Mucosa of stomach (tissue), 1 donor: Measurements from ENCODE around the gene SBF1.

ENCODE experiments used
- H3K27me3 ChIP-seq: one replicate; pipeline ENCODE4 v1.7.0; 2013; ENCODE audit warnings: mild to moderate bottlenecking, low read length; ENCODE audit not compliant: control insufficient read depth, insufficient read depth
- H3K36me3 ChIP-seq: one replicate; pipeline ENCODE4 v1.7.0; 2013; ENCODE audit warnings: low read length; ENCODE audit not compliant: control insufficient read depth, insufficient read depth
- H3K4me1 ChIP-seq: one replicate; pipeline ENCODE4 v1.7.0; 2013; ENCODE audit warnings: mild to moderate bottlenecking, low read length; ENCODE audit not compliant: control insufficient read depth, insufficient read depth
- H3K4me3 ChIP-seq: one replicate; pipeline ENCODE4 v1.7.0; 2013; ENCODE audit warnings: low read length
- H3K9ac ChIP-seq: one replicate; pipeline ENCODE4 v1.7.0; 2013; ENCODE audit warnings: mild to moderate bottlenecking, low read length, moderate library complexity
- H3K9me3 ChIP-seq: one replicate; pipeline ENCODE4 v1.7.0; 2013; ENCODE audit warnings: mild to moderate bottlenecking, low read length, moderate library complexity; ENCODE audit not compliant: control insufficient read depth
- donor health status: Pancreatic carcinoma.

The SBF1 gene

DNA sequence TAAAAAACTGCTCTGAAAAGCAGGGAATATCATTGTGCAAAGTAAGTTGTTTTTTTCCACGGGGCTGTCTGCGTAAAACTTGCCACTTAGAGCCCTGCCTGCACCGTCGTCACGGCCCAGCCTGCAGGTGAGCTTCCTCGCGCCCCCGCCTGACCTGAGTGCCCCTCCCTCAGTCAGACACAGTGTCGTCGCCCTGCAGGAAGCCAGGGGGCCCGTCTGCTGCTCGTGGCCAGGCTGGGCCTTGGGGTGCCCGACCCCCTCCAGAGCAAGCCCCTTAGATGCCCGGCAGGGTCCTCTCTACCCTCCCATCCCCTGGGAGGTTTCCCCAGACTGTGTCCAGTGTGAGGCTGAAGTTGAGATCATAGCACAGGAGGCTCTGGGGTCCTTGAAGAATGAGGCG is 31.6 kb downstream of the SBF1 start:
- H3K4me1 ChIP-seq = peaks cover 31% of the 10 kb centered on the region
- H3K9me3 ChIP-seq = no peaks in the 10 kb centered on the region
- no peak overlapping the region for H3K4me3 ChIP-seq
- H3K36me3 ChIP-seq = peaks cover 7% of the 10 kb centered on the region
- H3K9ac ChIP-seq = no peak overlapping the region
- H3K27me3 ChIP-seq = no peaks in the 10 kb centered on the region

- peaks cover 16% of the 10 kb centered on the region for H3K4me1 ChIP-seq
- no peaks in the 10 kb centered on the region for H3K9me3 ChIP-seq
- no peak overlapping the region for H3K9ac ChIP-seq
- no peak overlapping the region for H3K4me3 ChIP-seq
- peaks cover 10% of the 10 kb centered on the region for H3K36me3 ChIP-seq
- no peaks in the 10 kb centered on the region for H3K27me3 ChIP-seq
Observed at GRCh38 chr22:50441428-50441993, 33.3 kb downstream of the SBF1 start.

- Histone ChIP-seq H3K27me3 (no peaks in the 10 kb centered on the region), H3K9ac (no peak overlapping the region), H3K4me3 (no peak overlapping the region), H3K36me3 (peaks cover 10% of the 10 kb centered on the region), H3K4me1 (peaks cover 12% of the 10 kb centered on the region), H3K9me3 (no peaks in the 10 kb centered on the region)
Observed at GRCh38 chr22:50440544-50441249, 34.1 kb downstream of the SBF1 start.

GRCh38 chr22:50439871-50440331 is 34.9 kb downstream of the SBF1 start:
- Histone ChIP-seq H3K27me3 (no peaks in the 10 kb centered on the region), H3K9me3 (no peaks in the 10 kb centered on the region), H3K4me3 (no peak overlapping the region), H3K4me1 (peaks cover 4% of the 10 kb centered on the region), H3K36me3 (peaks cover 10% of the 10 kb centered on the region), H3K9ac (no peak overlapping the region)

DNA sequence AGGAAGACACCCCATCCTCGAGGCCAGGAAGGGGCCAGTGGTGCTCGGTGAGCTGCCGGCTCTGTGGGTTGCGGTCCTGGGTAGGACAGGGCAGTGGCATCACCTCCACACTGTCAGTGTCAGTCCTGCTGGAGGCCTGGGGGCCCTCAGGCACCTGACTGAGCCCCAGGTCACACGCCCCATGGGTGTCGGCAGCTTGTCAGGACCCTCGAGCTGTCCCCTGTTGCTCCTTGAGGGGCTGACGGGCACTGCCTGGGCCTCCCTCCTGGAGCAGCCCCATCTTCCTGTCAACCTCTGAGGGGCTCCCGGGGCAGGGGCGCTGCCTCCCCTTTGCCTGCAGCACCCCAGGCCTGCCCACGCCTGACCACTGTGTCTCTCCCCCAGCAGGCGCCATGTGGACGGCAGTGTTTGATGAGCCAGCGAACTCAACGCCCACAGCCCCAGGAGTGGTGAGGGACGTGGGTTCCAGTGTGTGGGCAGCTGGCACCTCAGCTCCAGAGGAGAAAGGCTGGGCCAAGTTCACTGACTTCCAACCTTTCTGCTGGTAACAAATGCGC is 35.4 kb downstream of the SBF1 start:
- Histone ChIP-seq H3K9ac (no peak overlapping the region), H3K36me3 (peaks cover 10% of the 10 kb centered on the region), H3K9me3 (no peaks in the 10 kb centered on the region), H3K4me3 (no peak overlapping the region), H3K4me1 (no peaks in the 10 kb centered on the region), H3K27me3 (no peaks in the 10 kb centered on the region)

- Histone ChIP-seq H3K36me3 (peaks cover 10% of the 10 kb centered on the region), H3K4me1 (no peaks in the 10 kb centered on the region), H3K9ac (no peak overlapping the region), H3K4me3 (no peak overlapping the region), H3K27me3 (no peaks in the 10 kb centered on the region), H3K9me3 (no peaks in the 10 kb centered on the region)
Observed at GRCh38 chr22:50438305-50439275, 36.2 kb downstream of the SBF1 start.

DNA sequence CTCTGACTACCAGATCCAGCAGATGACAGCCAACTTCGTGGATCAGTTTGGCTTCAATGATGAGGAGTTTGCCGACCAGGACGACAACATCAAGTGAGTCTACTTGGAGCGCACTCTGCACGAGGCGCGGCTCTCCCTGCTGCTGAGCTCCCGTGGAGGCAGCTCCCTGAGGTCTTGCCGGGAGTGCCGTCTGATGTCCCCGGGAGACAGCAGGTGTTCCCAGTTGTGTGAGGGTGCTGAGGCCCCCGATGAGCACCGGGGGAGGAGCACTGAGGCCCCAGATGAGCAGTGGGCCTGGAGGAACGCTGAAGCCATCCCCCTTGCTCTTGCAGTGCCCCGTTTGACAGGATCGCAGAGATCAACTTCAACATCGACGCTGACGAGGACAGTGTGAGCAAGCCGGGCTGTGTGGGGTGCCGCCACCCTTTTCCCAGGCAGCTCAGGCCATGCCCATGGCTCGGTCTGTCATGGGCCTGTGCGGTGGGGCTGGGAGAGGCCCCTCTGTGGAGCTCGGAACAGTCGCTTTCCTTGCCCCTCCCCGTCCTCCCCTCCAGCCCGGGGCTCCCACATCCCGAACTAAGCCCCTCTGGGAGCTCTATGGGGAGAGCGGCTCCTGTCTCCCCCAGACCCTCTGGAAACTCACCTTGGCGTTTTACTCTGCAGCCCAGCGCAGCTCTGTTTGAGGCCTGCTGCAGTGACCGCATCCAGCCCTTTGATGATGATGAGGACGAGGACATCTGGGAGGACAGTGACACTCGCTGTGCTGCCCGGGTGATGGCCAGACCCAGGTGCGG is 37.1 kb downstream of the SBF1 start:
- Histone ChIP-seq H3K36me3 (peaks cover 10% of the 10 kb centered on the region), H3K9me3 (no peaks in the 10 kb centered on the region), H3K27me3 (no peaks in the 10 kb centered on the region), H3K9ac (no peak overlapping the region), H3K4me1 (no peaks in the 10 kb centered on the region), H3K4me3 (no peak overlapping the region)

DNA sequence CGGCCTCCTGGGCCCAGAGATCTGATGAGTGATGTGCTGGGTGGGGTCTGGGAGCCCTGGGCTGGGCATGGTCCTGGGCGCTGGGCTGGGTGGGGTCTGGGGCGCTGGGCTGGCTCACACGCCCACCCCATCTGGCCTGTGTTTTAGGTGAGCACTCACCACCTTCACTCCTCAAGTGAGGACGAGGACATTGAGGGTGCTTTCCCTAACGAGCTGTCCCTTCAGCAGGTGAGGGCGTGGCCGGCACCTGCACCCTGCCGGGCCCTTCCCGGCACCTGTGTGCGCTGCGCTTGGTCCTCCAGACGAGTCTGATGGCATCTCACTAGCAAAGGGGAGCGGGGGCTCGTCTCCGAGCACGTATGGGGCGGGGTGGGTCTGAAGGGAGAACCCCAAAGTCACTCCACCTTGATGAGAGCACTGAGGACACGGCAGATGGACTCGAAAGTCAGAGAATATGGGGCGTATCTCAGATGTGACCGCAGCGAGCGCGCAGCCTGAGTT is 37.9 kb downstream of the SBF1 start:
- Histone ChIP-seq H3K36me3 (peaks cover 11% of the 10 kb centered on the region), H3K27me3 (no peaks in the 10 kb centered on the region), H3K9ac (no peak overlapping the region)

DNA sequence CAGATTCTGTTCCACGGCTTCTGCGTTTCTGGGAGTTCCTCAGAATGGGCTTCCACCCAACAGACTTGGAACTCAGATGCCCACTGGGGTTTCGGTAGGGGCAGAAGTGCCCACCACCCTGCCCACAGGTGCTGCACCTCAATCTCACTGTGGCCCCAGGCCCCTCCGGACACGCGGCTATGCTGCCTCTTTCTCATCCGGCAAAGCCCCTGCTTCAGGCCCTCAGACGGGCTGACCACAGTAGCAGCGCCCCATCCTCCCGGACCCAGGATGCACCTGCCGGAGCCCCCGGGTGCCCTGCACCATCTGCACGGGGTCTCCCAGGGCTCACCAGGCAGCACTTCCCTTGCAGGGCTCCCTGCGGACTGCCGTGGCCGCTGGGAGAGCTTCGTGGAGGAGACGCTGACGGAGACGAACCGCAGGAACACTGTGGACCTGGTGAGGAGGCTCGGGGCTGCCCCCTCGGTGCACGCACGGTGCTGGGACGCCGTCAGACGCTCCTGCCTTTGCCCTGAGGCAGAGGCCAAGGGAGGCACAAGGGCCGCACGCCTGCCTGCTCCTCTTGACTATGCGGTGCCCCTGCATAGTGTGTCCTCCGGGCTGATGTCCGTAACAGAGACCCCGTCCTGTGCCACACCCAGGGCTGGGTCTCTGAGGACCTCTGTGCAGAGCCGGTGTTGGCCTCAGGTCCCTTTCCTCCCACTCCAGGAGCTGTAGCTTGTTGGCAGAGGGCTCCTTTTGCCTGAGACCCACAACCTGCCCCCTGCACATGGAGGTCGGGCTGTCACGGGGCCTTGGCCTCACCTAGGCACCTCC is 38.6 kb downstream of the SBF1 start:
- Histone ChIP-seq H3K4me1 (no peaks in the 10 kb centered on the region), H3K9ac (no peak overlapping the region), H3K9me3 (no peaks in the 10 kb centered on the region), H3K36me3 (peaks cover 17% of the 10 kb centered on the region), H3K27me3 (no peaks in the 10 kb centered on the region), H3K4me3 (no peak overlapping the region)

More for the DNA sequence above, 37.9 kb downstream of the SBF1 start:
- no peaks in the 10 kb centered on the region for H3K9me3 ChIP-seq
- H3K4me3 ChIP-seq = no peak overlapping the region
- no peaks in the 10 kb centered on the region for H3K4me1 ChIP-seq

GRCh38 chr22:50435291-50436014 is 39.4 kb downstream of the SBF1 start:
- no peak overlapping the region for H3K4me3 ChIP-seq
- H3K4me1 ChIP-seq = no peaks in the 10 kb centered on the region
- H3K27me3 ChIP-seq = no peaks in the 10 kb centered on the region
- H3K36me3 ChIP-seq = peaks cover 17% of the 10 kb centered on the region
- no peaks in the 10 kb centered on the region for H3K9me3 ChIP-seq
- H3K9ac ChIP-seq = no peak overlapping the region
